Measurements from ENCODE around the gene RPS6KA2.

The RPS6KA2 gene

DNA sequence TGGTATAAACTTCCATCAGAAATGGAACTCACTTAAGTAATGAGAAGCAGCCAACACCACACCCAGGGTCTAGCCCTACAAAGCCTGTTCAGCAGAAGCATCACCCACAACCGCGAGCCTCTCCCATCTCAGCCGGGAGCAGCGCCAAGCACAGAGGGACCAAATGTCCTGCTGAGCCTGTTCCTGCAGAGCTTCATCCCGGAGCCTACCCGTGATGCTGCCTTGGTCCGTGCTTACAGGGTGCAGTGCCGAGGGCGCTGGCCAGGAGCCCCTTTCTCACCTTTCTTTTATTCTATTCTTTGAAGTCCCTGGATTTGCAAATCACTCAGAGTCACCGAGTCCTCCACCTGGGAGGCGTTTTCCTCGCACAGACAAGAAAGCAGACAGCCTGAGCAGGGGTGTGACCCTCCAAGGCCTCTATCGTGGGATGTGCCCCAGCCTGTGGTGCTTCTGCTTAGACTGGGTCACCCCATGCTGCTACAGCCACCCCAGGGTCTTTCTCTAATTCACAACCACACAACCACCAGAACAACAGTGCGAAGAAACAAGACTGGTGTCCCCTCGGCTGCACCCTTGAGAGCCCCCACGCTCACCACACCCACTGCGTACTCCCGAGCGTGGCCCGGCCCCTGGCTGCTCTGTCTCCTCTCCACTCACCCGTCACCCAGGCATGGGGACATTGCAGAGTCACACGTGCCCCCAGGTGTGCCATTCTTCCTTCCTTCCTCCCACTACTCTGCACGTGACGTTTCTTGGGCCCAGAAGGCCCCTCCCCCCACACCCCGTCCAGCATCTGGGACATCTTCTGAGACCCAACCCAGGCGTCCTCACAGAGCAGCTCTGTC, 152.1 kb downstream of the RPS6KA2 start:
- no peak overlapping the region for H3K27ac ChIP-seq
- no peak for TF ChIP-seq ZFX (IDR thresholded peaks at IDR 0.05; ENCODE audit: borderline replicate concordance)
- TF ChIP-seq, protein P1, sequence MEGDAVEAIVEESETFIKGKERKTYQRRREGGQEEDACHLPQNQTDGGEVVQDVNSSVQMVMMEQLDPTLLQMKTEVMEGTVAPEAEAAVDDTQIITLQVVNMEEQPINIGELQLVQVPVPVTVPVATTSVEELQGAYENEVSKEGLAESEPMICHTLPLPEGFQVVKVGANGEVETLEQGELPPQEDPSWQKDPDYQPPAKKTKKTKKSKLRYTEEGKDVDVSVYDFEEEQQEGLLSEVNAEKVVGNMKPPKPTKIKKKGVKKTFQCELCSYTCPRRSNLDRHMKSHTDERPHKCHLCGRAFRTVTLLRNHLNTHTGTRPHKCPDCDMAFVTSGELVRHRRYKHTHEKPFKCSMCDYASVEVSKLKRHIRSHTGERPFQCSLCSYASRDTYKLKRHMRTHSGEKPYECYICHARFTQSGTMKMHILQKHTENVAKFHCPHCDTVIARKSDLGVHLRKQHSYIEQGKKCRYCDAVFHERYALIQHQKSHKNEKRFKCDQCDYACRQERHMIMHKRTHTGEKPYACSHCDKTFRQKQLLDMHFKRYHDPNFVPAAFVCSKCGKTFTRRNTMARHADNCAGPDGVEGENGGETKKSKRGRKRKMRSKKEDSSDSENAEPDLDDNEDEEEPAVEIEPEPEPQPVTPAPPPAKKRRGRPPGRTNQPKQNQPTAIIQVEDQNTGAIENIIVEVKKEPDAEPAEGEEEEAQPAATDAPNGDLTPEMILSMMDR (IDR thresholded peaks at IDR 0.05), result no peak

DNA sequence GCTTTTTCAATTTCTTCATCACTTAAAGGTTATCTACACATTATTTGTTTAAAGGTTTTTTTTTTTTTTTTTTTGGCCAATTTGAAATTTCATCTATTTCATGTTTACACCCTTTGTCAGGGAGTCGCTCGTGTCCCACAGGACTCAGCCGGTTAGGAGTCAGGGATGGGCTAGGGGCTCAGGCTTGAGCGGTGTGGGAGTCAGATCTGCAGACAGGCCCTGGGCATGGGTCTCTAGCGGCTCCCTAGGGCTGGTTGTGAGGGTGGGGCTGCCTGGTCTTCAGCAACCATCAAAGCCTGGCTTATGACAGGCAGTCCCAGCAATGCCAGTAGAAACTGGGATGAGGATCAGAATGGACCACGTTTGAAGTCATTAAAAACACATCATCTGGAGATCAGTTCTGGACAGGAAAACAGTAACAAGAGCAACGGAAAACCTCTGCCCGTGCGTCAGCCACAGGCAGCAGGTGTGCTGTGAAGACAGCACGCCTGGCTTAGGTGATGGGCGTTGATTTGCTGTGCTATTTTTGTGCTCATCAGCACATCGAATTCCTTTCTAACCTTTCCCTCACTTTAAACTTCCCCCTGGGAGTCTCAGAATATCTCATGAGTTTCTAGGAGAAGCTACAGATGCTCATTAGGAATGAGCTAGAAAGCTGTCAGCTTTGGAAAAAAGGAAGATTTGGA, 153.0 kb downstream of the RPS6KA2 start:
- H3K27ac ChIP-seq, result no peak overlapping the region
- TF ChIP-seq, protein P1 (IDR thresholded peaks at IDR 0.05), result no peak
- no peak for TF ChIP-seq ZFX (IDR thresholded peaks at IDR 0.05; ENCODE audit: borderline replicate concordance)

DNA sequence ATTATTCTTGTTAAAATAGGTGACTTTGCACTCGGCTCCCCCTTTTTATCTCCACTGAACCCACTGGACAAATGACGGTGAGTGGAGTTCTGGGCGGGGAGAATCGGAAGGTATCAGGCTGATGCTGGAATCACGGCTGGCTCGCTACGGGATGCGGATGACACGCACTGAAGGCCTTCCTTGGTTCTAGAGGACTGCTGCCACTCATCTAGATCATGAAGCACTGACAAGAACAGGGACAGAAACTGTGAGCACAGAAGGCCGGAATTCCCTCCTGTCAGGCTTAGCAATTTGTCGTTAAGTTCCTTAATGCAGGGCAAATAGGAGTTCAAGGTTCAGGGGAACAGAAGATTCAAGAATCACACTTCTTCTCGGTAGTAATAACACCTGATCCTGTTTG, 154.4 kb downstream of the RPS6KA2 start:
- no peak for TF ChIP-seq ZFX (IDR thresholded peaks at IDR 0.05; ENCODE audit: borderline replicate concordance)
- TF ChIP-seq, protein P1 (IDR thresholded peaks at IDR 0.05), result no peak
- no peak overlapping the region for H3K27ac ChIP-seq

DNA sequence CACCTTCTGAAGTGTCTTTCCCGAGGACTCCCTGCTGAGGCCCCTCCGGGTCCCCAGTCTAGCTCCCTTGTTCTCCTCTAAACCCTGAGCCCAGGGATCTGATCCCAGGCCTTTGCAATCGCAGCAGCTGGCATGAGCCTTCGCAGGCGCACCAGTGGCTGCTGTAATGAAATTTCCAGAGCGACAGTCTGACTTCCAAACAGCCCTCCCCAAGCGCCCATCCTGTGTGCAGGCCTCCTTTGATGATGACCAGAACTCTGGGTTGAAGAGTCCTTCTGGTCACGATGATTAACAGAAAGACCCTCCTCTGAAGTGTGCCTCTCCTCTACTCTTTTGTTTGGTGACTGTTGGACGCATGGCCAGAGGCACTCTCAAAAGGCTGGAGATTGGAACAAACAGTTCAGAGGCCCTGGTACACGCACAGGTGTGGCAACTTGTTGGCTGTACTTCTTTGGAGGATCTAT, 155.2 kb downstream of the RPS6KA2 start:
- TF ChIP-seq ZFX (IDR thresholded peaks at IDR 0.05; ENCODE audit: borderline replicate concordance), result no peak
- TF ChIP-seq, protein P1 (IDR thresholded peaks at IDR 0.05), result no peak
- H3K27ac ChIP-seq, result no peak overlapping the region

DNA sequence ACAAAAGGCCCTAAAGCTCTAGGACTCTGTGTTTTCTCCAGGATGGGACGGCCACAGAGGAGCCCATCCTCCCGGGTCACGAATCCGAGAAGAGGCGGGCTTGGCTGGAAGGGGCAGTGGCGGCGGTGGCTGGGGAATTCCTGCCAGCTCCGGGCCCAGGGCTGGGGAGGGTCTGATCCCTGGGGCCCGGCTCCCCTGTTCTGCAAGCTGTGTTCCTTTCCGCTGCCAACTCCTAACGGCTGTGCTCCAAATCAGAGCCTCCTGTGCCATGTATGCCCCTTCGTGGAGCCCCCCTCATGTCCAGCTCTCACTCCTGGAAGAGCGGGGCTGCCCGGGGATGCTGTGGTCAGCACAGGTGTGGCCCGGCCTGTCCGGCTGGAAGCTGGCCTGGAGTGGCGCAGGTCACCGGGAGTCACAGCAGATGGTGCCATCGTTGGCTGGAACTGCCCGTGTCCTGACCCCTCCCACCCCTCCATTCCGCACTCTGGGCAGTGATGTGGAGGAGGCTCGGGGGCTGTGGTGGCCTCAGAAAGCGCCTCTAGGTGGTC, 156.1 kb downstream of the RPS6KA2 start:
- no peak overlapping the region for H3K27ac ChIP-seq
- TF ChIP-seq, protein P1 (IDR thresholded peaks at IDR 0.05), result no peak
- no peak for TF ChIP-seq ZFX (IDR thresholded peaks at IDR 0.05; ENCODE audit: borderline replicate concordance)

DNA sequence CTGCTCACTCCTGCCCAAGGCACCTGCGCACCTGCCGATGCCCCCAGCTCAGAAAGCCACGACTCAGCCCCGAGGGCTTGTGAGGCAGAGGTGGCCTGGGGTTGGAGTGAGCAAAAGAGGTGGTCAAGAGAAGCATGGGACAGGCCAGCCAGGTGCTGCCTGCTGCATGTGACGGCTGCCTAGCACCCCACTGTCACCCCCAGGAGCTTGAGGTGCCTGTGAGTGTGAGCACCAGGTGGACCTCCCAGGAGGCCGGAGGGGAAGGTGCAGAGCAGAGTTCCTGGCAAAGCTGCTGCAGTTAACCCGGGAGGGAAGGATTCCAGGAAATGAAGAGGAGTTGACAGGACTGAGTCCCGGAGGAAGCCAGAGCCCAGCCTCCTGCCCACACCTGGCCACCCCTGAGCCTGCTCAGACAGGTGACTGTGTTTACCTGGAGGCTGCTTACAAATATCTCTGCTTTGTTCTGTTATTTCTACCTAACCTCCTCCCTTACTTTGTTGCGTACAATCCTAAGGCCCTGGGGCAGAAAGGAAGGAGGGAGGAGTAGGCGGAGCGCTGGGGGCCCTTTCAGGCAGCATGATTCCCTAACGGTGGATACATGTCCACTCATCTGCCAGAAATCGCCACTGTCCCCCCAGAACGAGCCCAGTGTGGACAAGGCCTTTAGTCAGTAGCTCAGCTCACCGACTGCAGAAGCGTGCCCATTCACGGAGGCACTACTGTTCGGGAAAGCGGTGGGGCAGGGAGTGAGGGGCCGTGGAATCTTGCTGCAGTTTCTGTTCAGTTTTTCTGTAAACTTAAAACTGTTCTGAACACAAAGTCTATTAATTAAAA, 156.8 kb downstream of the RPS6KA2 start:
- TF ChIP-seq, protein P1 (IDR thresholded peaks at IDR 0.05), result no peak
- TF ChIP-seq ZFX (IDR thresholded peaks at IDR 0.05; ENCODE audit: borderline replicate concordance), result no peak
- H3K27ac ChIP-seq, result no peak overlapping the region

All from 22Rv1 (cell line).